GM10847 (cell line): ENCODE results near the gene CNN3.

ENCODE experiments used
- POLR2A ChIP-seq: IDR thresholded peaks from 2 replicates; pipeline ENCODE4 v1.6.1; 2011; ENCODE audit not compliant: insufficient read length; ENCODE audit errors: extremely low read depth

CNN3 gene

GRCh38 chr1:94934551-94934950 lies 7.6 kb upstream of the CNN3 start:
- no peak for TF ChIP-seq POLR2A

- no peak for TF ChIP-seq POLR2A
Observed at GRCh38 chr1:94931254-94931841, 4.4 kb upstream of the CNN3 start.

- no peak for TF ChIP-seq POLR2A
Observed at GRCh38 chr1:94929351-94930217, 2.7 kb upstream of the CNN3 start.

- no peak for TF ChIP-seq POLR2A
Observed at GRCh38 chr1:94928293-94928939, 1.5 kb upstream of the CNN3 start.

GRCh38 chr1:94927405-94928175 lies 680 bp upstream of the CNN3 start:
- TF ChIP-seq POLR2A: no peak

GRCh38 chr1:94926126-94926914 lies 590 bp downstream of the CNN3 start:
- no peak for TF ChIP-seq POLR2A

GRCh38 chr1:94925561-94926125 lies 1.3 kb downstream of the CNN3 start:
- TF ChIP-seq POLR2A: no peak

- no peak for TF ChIP-seq POLR2A
Observed at GRCh38 chr1:94925004-94925403, 1.9 kb downstream of the CNN3 start.

GRCh38 chr1:94922761-94923331 lies 4.1 kb downstream of the CNN3 start:
- TF ChIP-seq POLR2A: no peak

- TF ChIP-seq POLR2A: no peak
Observed at GRCh38 chr1:94921977-94922376, 4.9 kb downstream of the CNN3 start.

- TF ChIP-seq POLR2A: no peak
Observed at GRCh38 chr1:94920061-94920460, 6.8 kb downstream of the CNN3 start.

GRCh38 chr1:94919241-94920030 lies 7.5 kb downstream of the CNN3 start:
- TF ChIP-seq POLR2A: no peak

- TF ChIP-seq POLR2A: no peak
Observed at GRCh38 chr1:94917251-94917650, 9.7 kb downstream of the CNN3 start.
